Heart left ventricle (tissue), 13 donors: Measurements from ENCODE around the gene MSI2.

Source experiments
- POLR2A ChIP-seq, 2 donors: fragments of 450-650 bp; IDR thresholded peaks; one replicate each; pipeline ENCODE4 v1.6.1; 2017; ENCODE audit warnings: antibody characterized with exemption in 2 of 2, mild to moderate bottlenecking in 2 of 2, moderate library complexity in 2 of 2
- TF ChIP-seq, protein P1 (sequence below), 12 donors: fragments of 200-600 bp; sonication (generic) in 4 of 12; IDR thresholded peaks; one replicate each; pipeline versions ENCODE4 v1.5.0 to v1.8.0; 2018 to 2022; ENCODE audit warnings: antibody characterized with exemption in 12 of 12, mild to moderate bottlenecking in 5 of 12
- donor health status: ischemic (EF 13 %, LVEDD 7.1; RV severe dilation, severe dysfunction).
- donor health status: DM: no; HTN: yes; CAD: no.
- donor health status: DM: no; HTN: no; CAD: no.
- donor health status: ischemic (EF 25% LVEDD 6.9; RV normal size, moderate dysfunction).
- donor health status: ischemic (EF 25% LVEDD 5.7; RV mildly dilated, moderate dysfunction).
- donor health status: ischemic (EF 35%, LVEDD 5.7; RV mildly dilated, moderate dysfunction).
- donor health status: nonischemic (EF 11% LVEDD 7.7; RV severe dilation, severe dysfunction).
- donor health status: DM: yes; HTN: yes; CAD: no.
- donor health status: PGD.
- donor health status: ischemic (EF 29% LVEDD 5.4; RV normal size, mild dysfunction).
- donor health status: nonischemic (EF 23%, LVEDD 6.1; RV moderate dilation, normal function).

DNA sequence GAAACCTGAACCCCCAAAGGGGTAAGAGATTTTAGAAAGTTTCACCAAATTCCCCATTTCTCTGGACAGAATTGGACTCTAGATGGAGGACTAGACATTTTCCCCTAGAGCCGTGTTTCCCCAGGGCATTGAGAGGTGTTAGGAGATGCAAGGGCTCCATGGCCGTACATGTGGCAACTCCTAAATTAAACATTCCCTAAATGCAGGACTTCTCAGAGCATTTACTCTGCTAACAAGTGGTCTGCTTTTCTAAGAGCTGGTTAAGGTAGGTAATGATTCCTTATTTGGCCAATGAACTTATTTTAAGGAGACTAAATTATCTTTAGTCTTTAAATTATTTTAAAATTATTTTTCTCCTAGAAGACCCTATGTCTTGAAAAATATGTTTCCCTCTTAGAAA, 200.9 kb downstream of the MSI2 start:
- TF ChIP-seq, protein P1, sequence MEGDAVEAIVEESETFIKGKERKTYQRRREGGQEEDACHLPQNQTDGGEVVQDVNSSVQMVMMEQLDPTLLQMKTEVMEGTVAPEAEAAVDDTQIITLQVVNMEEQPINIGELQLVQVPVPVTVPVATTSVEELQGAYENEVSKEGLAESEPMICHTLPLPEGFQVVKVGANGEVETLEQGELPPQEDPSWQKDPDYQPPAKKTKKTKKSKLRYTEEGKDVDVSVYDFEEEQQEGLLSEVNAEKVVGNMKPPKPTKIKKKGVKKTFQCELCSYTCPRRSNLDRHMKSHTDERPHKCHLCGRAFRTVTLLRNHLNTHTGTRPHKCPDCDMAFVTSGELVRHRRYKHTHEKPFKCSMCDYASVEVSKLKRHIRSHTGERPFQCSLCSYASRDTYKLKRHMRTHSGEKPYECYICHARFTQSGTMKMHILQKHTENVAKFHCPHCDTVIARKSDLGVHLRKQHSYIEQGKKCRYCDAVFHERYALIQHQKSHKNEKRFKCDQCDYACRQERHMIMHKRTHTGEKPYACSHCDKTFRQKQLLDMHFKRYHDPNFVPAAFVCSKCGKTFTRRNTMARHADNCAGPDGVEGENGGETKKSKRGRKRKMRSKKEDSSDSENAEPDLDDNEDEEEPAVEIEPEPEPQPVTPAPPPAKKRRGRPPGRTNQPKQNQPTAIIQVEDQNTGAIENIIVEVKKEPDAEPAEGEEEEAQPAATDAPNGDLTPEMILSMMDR (IDR thresholded peaks at IDR 0.05): no peak
- TF ChIP-seq POLR2A (IDR thresholded peaks at IDR 0.05): no peak
